D721Med (cell line): ENCODE data around the gene CNTNAP5.

Experiments
- DNase-seq: peaks from one replicate; pipeline ENCODE4 v3.0.0; 2011; ENCODE audit warnings: low spot score; ENCODE audit not compliant: insufficient read length
- FAIRE-seq: peaks from 2 replicates; lab custom pipeline; 2011; peaks lifted over from hg19 to GRCh38; lab: Jason Lieb, UNC
- CTCF ChIP-seq: IDR thresholded peaks from 2 replicates; pipeline ENCODE4 v1.5.1; 2012; ENCODE audit warnings: mild to moderate bottlenecking, control low read depth; ENCODE audit not compliant: insufficient read depth; ENCODE audit errors: missing control alignments

The CNTNAP5 gene

GRCh38 chr2:124024561-124025170 is 421 bp upstream of the CNTNAP5 start:
- DNase-seq (no peak), FAIRE-seq (no peak)
- TF ChIP-seq CTCF = no peak

GRCh38 chr2:124025891-124026434 is 876 bp downstream of the CNTNAP5 start:
- FAIRE-seq = no peak

GRCh38 chr2:124026503-124026902 is 1.4 kb downstream of the CNTNAP5 start:
- no peak for FAIRE-seq
- no peak for TF ChIP-seq CTCF
- no peak for DNase-seq

More at GRCh38 chr2:124025891-124026434, 876 bp downstream of the CNTNAP5 start:
- DNase-seq = no peak
- no peak for TF ChIP-seq CTCF

GRCh38 chr2:124027182-124027581 is 2.1 kb downstream of the CNTNAP5 start:
- peak; percentile 82 for FAIRE-seq
- TF ChIP-seq CTCF = peak; percentile 90
- DNase-seq = peak; percentile 16

- FAIRE-seq (no peak), DNase-seq (no peak)
- no peak for TF ChIP-seq CTCF
Observed at GRCh38 chr2:124032799-124033198, 7.7 kb downstream of the CNTNAP5 start.

- DNase-seq = no peak
- no peak for TF ChIP-seq CTCF
- FAIRE-seq = no peak
Observed at GRCh38 chr2:124034265-124034664, 9.2 kb downstream of the CNTNAP5 start.

- no peak for FAIRE-seq
- TF ChIP-seq CTCF = no peak
- no peak for DNase-seq
Observed at GRCh38 chr2:124035001-124035400, 9.9 kb downstream of the CNTNAP5 start.
